GM10266 (cell line): ENCODE data around the gene KRTAP10-5.

ENCODE experiments used
- DNase-seq: peaks from one replicate; pipeline ENCODE4 v3.0.0; 2012; ENCODE audit errors: extremely low spot score
- TF ChIP-seq, protein P1 (sequence below): IDR thresholded peaks from 2 replicates; pipeline ENCODE4 v1.5.1; 2012; ENCODE audit warnings: mild to moderate bottlenecking, low read depth; ENCODE audit not compliant: control insufficient read depth, insufficient read depth; ENCODE audit errors: missing control alignments

The KRTAP10-5 gene

DNA sequence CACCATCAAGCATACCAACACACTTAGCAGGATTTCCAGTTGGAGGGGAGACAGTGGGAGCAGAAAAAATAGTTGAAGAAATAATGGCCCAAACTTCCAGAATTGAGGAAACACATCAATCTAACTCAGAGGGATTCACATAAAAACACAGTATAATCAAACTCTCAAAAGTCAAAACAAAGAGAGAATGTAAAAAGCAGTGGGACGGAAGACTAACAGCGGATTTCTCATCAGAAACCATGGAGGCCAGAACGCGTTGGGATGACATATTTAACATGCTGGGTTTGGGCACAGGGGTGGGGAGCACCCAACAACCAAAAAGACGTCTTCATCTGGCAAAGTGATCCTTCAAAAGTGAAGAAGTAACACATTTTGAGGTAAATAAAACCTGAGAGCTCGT is 39.5 kb upstream of the KRTAP10-5 start:
- no peak for DNase-seq
- TF ChIP-seq, protein P1, sequence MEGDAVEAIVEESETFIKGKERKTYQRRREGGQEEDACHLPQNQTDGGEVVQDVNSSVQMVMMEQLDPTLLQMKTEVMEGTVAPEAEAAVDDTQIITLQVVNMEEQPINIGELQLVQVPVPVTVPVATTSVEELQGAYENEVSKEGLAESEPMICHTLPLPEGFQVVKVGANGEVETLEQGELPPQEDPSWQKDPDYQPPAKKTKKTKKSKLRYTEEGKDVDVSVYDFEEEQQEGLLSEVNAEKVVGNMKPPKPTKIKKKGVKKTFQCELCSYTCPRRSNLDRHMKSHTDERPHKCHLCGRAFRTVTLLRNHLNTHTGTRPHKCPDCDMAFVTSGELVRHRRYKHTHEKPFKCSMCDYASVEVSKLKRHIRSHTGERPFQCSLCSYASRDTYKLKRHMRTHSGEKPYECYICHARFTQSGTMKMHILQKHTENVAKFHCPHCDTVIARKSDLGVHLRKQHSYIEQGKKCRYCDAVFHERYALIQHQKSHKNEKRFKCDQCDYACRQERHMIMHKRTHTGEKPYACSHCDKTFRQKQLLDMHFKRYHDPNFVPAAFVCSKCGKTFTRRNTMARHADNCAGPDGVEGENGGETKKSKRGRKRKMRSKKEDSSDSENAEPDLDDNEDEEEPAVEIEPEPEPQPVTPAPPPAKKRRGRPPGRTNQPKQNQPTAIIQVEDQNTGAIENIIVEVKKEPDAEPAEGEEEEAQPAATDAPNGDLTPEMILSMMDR: no peak

DNA sequence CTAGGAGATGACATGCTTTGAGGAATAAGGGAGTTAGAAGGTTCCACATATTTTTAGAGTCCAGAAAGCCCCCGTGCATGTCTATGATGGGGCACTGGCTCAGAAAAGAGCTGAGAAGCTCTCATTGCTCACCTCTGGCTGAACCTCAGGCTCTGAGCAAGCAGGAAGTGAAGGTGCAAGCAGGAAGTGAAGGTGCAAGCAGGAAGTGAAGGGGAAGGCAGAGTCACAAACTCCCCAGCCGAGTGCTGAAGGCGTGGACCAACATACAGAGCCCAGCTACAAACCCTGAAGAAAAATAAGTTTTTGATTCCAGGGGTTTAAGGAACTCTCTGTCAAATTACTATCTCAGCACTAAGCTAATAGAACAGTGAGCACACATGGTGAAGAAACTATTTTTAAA is 38.5 kb upstream of the KRTAP10-5 start:
- no peak for DNase-seq
- TF ChIP-seq, protein P1: no peak

GRCh38 chr21:44618504-44618903 is 38.1 kb upstream of the KRTAP10-5 start:
- no peak for DNase-seq
- TF ChIP-seq, protein P1: no peak

DNA sequence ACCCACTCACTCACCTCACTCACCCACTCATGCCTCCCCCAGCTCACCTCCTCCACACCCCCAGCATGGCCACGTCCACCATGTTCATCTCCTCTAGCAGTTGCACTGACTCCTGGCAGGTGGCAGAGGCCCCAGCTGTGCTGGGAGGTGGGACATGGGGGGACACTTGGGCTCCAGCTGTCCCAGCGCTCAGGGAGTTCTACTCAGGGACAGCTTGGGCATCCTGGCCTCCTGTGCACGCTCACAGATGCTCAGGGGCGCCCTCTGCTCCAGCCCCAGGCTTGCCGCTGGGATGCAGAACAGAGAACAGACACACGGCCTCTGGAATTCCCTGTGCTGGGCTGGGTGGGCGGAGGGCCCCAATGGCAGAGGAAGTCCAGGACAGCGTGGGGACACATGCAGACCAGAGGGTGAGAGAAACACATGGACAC is 36.7 kb upstream of the KRTAP10-5 start:
- DNase-seq: no peak
- TF ChIP-seq, protein P1: no peak

DNA sequence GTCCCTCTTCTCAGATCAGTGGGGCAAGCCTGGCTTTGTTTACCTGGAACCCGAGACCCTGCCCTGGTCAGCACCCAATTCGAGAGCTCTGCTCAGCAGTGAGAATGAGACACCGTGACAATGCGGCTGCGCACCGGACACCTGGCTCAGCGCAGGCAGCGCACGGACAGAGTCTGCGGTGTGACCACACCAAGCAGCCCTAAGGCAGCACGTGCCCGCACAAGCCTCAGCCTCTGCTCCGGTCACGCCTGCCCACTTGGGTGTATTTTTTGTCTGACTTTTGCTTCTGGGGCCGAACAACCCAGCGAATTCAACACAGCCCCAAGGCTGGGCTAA is 36.2 kb upstream of the KRTAP10-5 start:
- TF ChIP-seq, protein P1: no peak
- DNase-seq: no peak

- DNase-seq: no peak
- TF ChIP-seq, protein P1: no peak
Observed at GRCh38 chr21:44615911-44616590, 35.6 kb upstream of the KRTAP10-5 start.

- no peak for DNase-seq
- TF ChIP-seq, protein P1: no peak
Observed at GRCh38 chr21:44615466-44615865, 35.1 kb upstream of the KRTAP10-5 start.
